OCI-M2 (cell line): ENCODE measurements around the gene SLC49A3.

Source experiments
- DNase-seq: peaks from one replicate; lab custom pipeline; 2025; ENCODE audit not compliant: unreplicated experiment; lab: John Stamatoyannopoulos, UW

The SLC49A3 gene

DNA sequence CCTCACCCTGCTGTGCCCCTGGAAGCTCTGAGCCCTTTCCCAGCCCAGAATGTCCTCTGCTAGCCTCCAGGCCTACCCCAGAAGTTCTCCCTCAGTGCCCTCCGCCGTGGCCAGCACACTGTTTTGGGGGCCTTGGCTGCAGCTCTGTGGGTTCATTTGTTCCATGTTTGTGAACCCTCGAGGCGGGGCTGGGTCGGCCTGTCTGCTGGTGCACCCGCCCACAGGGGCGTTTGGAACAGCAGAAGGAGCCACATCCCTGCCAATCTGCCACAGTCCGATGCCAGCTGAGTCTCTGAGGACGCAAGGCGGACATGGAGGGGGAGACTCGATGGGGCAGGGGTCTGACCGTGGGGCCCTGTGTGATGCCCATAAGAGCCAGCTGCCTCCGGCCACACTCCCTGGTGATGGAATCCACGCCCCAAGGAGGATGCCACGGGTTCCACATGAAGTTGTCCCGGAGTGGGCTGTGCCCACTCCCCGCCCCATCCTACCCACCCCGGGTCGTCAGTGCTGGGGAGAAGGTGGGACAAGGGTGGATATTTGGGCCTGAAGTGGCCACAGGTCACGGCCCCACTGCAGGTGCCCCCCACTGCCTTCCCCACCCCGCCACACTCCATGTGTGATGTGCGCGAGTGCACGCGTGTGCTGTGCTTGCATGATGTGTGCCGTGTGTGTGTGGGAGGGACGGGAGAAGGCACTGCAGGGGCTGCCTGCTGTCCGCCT, 22.0 kb downstream of the SLC49A3 start:
- no peak for DNase-seq

- no peak for DNase-seq
These were observed 22.5 kb downstream of the SLC49A3 start for GRCh38 chr4:666436-666810.

DNA sequence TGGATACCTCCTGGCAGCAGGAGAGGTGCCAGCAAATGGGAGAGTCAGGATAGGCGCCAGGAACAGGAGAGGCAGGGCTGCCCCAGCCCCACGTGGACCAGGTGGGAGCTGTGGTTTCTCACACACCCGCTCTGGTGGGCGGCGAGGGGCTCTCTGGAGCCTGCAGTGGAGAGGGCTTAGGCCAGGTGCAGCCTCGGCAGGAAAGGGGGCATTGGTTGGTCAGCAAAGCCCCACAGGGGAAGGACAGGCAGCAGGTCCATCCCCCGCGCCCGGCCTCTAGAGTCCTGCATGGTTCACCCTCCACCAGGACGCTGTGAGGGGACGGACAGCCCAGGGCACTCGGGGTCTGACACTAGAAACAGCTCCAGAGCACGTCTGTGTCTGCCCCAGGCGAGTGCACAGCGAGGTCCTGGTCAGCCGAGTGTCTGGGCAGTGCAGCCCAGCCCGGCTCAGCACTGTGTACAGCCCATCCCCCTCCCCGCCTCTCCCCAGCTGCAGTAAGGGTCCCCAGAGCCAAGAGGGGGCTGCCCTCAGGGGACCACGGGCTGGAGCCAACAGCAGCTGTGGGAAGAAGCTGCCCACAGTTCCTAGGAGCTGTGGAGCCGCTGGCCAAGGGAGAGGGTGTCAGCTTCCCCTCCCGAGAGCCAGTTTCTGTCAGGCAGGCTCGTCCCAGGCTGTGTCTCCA, 23.1 kb downstream of the SLC49A3 start:
- no peak for DNase-seq

DNA sequence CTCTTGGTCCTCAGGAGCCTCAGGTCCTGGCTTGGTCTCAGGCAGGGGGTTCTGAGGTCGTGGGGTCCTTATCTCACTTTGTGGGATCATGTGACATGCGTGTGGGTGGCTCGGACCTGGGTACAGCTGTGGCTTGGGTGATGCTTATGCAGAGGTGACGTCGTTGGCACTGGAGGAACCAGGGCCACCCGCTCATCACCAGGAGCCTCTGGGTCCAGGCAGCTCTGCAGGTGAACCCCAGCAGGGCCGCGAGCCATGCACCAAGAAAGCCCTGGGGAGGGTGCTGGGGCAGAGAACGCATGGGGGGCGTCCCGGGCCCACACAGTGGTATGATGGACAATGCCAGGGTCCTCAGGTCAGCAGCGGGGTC, 23.6 kb downstream of the SLC49A3 start:
- DNase-seq: no peak

DNA sequence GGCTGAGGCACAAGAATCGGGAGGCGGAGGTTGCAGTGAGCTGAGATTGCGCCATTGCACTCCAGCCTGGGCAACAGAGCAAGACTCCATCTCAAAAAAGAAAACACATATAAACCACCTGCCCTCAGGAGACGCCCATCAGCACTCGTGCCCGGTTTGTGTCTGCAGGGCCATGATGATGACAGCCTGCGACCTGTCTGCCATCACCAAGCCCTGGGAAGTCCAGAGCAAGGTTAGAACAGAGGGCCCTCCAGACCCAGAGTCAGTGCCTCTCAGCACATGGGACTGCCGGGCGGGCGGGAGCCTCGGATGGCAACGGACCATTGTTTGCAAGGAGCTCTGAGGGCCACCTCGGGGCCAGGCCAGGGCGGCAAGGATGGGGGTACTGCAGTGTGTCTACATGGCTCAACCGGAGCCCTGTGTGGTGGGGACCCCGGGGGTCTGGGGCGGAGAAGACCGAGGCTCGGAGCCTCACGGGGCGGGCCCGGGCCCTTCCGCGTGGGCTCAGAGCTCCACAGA, 24.2 kb downstream of the SLC49A3 start:
- DNase-seq: no peak

- no peak for DNase-seq
These were observed 25.2 kb downstream of the SLC49A3 start for GRCh38 chr4:663438-664428.

DNA sequence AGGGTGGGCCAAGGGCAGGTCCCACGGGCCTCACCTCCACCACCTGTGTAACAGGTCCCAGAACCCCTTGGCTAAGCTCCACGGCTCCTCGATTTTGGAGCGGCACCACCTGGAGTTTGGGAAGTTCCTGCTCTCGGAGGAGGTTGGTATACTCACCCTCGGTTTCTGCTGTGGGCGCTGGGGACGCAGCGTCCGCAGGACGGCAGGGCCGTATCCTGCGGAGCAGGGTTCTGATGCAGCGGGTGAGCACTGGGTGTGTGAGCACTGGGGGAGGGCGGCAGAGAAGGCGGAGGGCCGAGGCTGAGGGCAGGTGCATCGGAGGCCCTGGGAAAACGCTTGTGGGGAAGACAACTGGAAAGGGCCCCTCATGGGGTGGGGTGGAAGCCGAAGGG, 25.9 kb downstream of the SLC49A3 start:
- no peak for DNase-seq

- DNase-seq: no peak
These were observed 26.8 kb downstream of the SLC49A3 start for GRCh38 chr4:661881-662761.

DNA sequence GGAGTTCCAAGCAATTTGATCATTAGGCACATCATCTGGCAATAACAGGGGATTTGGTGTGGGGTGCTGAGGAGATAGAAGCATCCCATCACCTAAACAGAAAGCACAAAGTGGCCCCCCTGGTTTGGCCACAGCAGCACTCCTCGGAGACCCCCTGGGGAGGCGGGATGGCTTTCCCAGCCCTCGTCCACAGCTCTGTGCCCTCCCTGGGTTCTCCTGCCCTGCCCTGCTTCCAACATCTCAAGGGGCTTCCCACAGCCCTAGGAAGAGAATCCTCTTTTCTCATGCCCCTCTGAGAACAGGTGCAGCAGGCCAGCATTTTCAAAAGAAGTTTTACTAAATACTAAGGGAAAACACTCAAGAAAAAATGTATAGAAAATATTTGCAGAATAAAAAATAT, 27.7 kb downstream of the SLC49A3 start:
- DNase-seq: no peak

- DNase-seq: no peak
These were observed 28.6 kb downstream of the SLC49A3 start for GRCh38 chr4:660401-660800.

DNA sequence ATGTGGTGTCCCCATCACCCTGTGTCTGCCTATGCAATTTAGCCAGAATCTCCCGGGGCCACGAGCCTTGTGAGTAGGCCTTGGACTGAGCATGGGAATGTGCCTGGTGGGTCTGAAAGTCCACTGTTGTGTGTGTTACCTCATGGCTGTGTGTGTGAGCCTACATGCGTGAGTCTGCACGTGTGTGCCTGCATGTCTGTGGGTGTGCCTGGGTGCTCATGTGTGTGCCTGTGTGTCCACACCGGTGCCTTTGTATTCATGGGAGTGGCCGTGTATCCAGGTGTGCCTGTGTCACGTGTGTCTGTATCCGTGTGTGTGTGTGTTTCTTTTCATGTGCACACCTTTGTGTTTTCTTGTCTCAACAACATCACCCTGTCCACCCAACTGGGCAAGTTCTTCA, 29.1 kb downstream of the SLC49A3 start:
- DNase-seq: no peak

DNA sequence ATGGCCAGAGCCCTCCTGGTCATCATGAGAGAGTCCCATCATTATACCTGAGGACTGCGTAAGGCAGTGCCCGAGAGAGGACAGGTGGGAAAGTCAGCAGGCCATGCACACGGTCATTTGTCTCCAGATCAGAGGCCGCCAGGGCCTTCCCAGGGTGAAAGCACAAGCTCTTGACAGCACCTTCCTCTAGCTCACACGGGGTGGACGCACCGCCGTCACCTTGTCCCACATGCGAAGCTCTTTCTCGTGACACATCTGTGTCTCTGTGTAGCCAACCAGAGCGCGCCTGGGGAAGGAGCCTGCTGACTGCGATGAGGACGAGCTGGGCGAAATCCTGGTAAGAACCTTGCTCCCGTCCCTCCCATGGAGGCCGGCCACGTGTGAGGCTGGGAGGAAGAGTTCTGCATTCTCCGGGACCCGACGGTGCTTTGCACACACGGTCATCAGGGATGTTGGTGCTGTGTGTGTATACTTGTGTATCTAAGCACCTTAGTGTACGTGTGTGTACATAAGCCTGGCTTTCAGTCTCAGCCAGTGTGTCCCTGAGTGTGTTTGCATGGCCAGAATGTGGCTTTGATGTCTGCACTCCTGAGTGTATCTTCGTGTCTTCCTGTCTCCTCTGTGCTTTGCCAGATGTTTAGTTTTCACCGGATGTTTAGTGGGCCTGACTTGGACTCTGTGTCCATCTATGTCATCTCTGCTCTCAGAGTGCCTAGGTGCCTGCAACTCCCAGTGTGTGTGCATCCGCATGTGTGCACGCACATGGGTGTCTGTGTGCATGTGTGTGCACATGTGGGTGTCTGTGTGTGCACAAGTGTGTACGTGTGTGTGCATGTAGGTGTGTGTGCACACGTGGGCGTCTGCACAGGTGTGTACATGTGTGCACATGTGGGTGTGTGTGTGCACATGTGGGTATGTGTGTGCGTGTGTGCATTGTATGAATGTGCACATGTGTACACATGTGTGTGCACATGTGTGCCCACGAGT, 30.0 kb downstream of the SLC49A3 start:
- DNase-seq: no peak

- no peak for DNase-seq
These were observed 30.9 kb downstream of the SLC49A3 start for GRCh38 chr4:657834-658667.

- no peak for DNase-seq
These were observed 31.6 kb downstream of the SLC49A3 start for GRCh38 chr4:657338-657833.

DNA sequence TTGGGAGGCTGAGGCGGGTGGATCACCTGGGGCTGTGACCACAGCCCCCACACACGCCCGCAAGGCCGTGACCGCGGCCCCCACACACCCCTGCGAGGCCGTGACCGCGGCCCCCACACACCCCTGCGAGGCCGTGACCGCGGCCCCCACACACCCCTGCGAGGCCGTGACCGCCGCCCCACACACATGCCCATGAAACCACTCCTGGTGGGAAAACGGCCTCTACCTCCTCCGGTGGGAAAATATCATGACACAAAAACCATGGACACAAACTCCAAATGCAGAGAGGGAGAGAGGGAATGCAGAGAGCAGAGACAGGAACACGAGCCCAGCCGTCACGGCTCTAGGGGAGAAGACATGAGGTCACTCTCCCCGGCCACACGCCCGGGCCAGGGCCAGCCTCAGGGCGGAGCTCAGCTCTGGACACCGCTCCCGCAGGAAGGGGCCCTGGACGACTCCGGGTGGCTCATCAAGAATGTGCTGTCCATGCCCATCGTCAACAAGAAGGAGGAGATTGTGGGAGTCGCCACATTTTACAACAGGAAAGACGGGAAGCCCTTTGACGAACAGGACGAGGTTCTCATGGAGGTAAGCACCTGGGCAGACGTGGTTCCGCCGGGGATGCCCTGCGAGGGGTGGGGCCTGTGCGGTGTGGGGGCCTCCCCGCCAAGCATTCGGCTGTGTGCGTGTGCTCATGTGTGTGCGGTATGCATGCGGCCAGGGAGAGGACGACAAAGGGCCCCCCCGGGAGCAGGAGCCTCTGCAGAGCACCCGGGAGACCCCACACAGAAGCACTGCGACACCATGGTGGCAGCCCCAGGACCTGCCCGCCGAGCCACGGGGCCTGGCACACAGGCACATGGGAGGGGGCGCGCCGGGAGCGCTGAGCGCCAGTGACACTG, 32.3 kb downstream of the SLC49A3 start:
- no peak for DNase-seq

DNA sequence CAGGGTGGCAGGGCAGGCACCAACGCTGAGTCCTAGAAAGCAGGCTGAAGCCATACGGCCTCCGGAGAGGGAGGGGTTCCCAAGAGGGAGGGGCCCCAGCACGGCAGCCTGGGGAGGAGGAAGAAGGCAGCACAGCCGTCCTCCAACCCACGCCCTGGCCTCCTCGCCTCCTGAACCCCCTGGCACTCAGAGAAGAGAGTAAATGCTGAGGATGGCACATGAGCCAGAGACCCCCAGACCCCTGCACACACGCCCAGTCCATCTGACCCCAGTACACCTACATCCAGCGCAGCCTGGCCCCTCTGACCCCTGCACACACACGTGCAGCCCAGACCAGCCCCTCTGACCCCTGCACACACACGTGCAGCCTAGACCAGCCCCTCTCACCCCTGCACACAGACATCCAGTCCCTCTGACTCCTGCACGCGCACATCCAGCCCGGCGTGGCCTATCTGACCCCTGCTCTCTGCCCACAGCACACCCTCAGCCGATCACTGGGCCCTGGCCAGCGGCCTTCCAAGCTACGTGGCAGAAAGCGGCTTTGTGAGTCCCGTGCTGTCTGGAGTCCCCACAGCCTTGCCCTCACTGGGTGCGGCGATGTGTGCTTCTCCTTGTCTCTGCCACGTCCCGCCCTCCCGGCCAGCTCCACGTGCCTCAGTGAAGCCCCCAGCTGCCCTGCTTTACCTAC, 33.3 kb downstream of the SLC49A3 start:
- no peak for DNase-seq
